HepG2 (cell line): ENCODE results near the gene MIEF1. TPM values are rescaled to one million over a fixed set of nuclear protein-coding genes. Genes with fewer than 3 reads are reported as not detected.
A peak's percentile ranks its signal among the peaks of the same experiment; 100 is the strongest.

Experiments
- ATAC-seq: fragments of 200-7000 bp; cut with Tn5 transposase; 3 replicates; pipeline ENCODE4 v1.9.1; 2020; ENCODE audit warnings: mild to moderate bottlenecking, moderate library complexity
- BruUV-seq: library from RNA; stranded (reverse); fragments of 400-500 nt; replicated peaks from 2 replicates; lab custom pipeline; 2021; lab: Mats Ljungman, UMichigan
- CTCF ChIA-PET: fragments of 300-600 bp; formaldehyde crosslinking; extraction: SDS; loops from one replicate; lab custom pipeline; 2021; ENCODE audit warnings: low total read pairs, inconsistent platforms, low intra/inter-chr PET ratio; lab: Yijun Ruan, JAX
- POLR2A ChIA-PET: fragments of 350-600 bp; sonication (Branson Sonifier 250); formaldehyde crosslinking; loops from one replicate; lab custom pipeline; 2020; ENCODE audit warnings: antibody characterized with exemption, inconsistent platforms; lab: Yijun Ruan, JAX
- DNase-seq: peaks from one replicate; pipeline ENCODE4 v3.0.0-alpha.2; 2015; ENCODE audit warnings: low spot score
- FAIRE-seq: peaks from 3 replicates; lab custom pipeline; 2011; peaks lifted over from hg19 to GRCh38; lab: Jason Lieb, UNC
- H2AFZ ChIP-seq: one replicate; pipeline ENCODE4 v1.6.1; 2011; ENCODE audit warnings: low read length, inconsistent platforms
- H3K27ac ChIP-seq: fragments of 300-600 bp; 3 replicates; pipeline ENCODE4 v1.8.0; 2011; ENCODE audit warnings: mixed run types, mild to moderate bottlenecking, mixed read lengths, low read length, inconsistent platforms; ENCODE audit not compliant: insufficient read depth; ENCODE audit errors: extremely low read length
- H3K27me3 ChIP-seq, 2 experiments: fragments of 200-600 bp in 1 of 2; 2 replicates in 1 of 2; 3 replicates in 1 of 2; pipeline versions ENCODE4 v1.6.0 to v1.8.0; 2011; ENCODE audit warnings: low read length in 2 of 2, mild to moderate bottlenecking in 2 of 2, moderate library complexity in 2 of 2, inconsistent platforms in 1 of 2; ENCODE audit not compliant: insufficient read depth in 2 of 2, control insufficient read depth in 1 of 2
- H3K36me3 ChIP-seq, 2 experiments: fragments of 200-600 bp in 1 of 2; replicated peaks in 1 of 2; 2 replicates in 1 of 2; 3 replicates in 1 of 2; pipeline versions ENCODE4 v1.5.1 to v1.8.0; 2011; ENCODE audit warnings: low read length in 2 of 2, inconsistent platforms in 1 of 2; ENCODE audit not compliant: insufficient read depth in 2 of 2, control insufficient read depth in 1 of 2
- H3K4me1 ChIP-seq: 2 replicates; pipeline ENCODE4 v1.5.1; 2012; ENCODE audit warnings: low read length, inconsistent platforms; ENCODE audit not compliant: insufficient read depth
- H3K4me2 ChIP-seq: 2 replicates; pipeline ENCODE4 v1.6.0; 2011; ENCODE audit warnings: low read depth, low read length, inconsistent platforms
- H3K4me3 ChIP-seq, 3 experiments: fragments of 200-600 bp in 1 of 3; sonication (generic), shearing (Covaris generic) in 1 of 3; replicated peaks in 1 of 3; 2 replicates each; pipeline ENCODE4 v1.5.1; 2011 to 2016; ENCODE audit warnings: low read length in 3 of 3, inconsistent platforms in 2 of 3, low read depth in 2 of 3, mild to moderate bottlenecking in 2 of 3, control low read depth in 1 of 3, mixed read lengths in 1 of 3; ENCODE audit not compliant: insufficient read depth in 1 of 3
- H3K79me2 ChIP-seq: one replicate; pipeline ENCODE4 v1.6.1; 2011; ENCODE audit warnings: low read length, inconsistent platforms; ENCODE audit not compliant: insufficient read depth
- H3K9ac ChIP-seq: 2 replicates; pipeline ENCODE4 v1.6.0; 2011; ENCODE audit warnings: mild to moderate bottlenecking, low read depth, low read length, inconsistent platforms; ENCODE audit not compliant: insufficient read depth
- H3K9me3 ChIP-seq: 2 replicates; pipeline ENCODE4 v1.5.1; 2012; ENCODE audit warnings: mild to moderate bottlenecking, low read length
- H4K20me1 ChIP-seq: 2 replicates; pipeline ENCODE4 v1.6.0; 2011; ENCODE audit warnings: inconsistent platforms, mild to moderate bottlenecking, low read length, moderate library complexity; ENCODE audit not compliant: insufficient read depth
- ARID5B ChIP-seq: IDR thresholded peaks from 2 replicates; pipeline ENCODE4 v1.4.0; 2020; ENCODE audit warnings: mild to moderate bottlenecking, missing genetic modification reagents
- ELF4 ChIP-seq: sonication (generic); formaldehyde crosslinking; IDR thresholded peaks from 2 replicates; pipeline ENCODE4 v1.5.0; 2020; ENCODE audit warnings: missing genetic modification reagents, mild to moderate bottlenecking, moderate library complexity, borderline replicate concordance
- GPN1 ChIP-seq: sonication (generic); formaldehyde crosslinking; IDR thresholded peaks from 2 replicates; pipeline ENCODE4 v1.5.1; 2020; ENCODE audit warnings: missing genetic modification reagents, borderline replicate concordance
- POLR2A ChIP-seq, 2 experiments: IDR thresholded peaks; 2 replicates each; pipeline ENCODE4 v1.6.1; 2011; ENCODE audit warnings: low read depth in 2 of 2, low read length in 2 of 2, mild to moderate bottlenecking in 1 of 2, moderate library complexity in 1 of 2; ENCODE audit not compliant: insufficient read depth in 1 of 2
- POLR2AphosphoS5 ChIP-seq: IDR thresholded peaks from 2 replicates; pipeline ENCODE4 v1.6.1; 2012; ENCODE audit warnings: low read depth, low read length
- RBFOX2 ChIP-seq: fragments of 200-400 bp; formaldehyde crosslinking; IDR thresholded peaks from 2 replicates; pipeline ENCODE4 v1.6.1; 2017; ENCODE audit warnings: low read depth, mild to moderate bottlenecking, low read length
- SPEN ChIP-seq: sonication (generic); formaldehyde crosslinking; IDR thresholded peaks from 2 replicates; pipeline ENCODE4 v1.5.1; 2020; ENCODE audit warnings: low read depth, mild to moderate bottlenecking, missing genetic modification reagents
- SSRP1 ChIP-seq: IDR thresholded peaks from 2 replicates; pipeline ENCODE4 v1.6.1; 2016; ENCODE audit warnings: control low read depth
- ZNF468 ChIP-seq: sonication (generic); formaldehyde crosslinking; IDR thresholded peaks from 2 replicates; pipeline ENCODE4 v1.8.0; 2022; ENCODE audit warnings: mild to moderate bottlenecking, moderate library complexity, missing genetic modification reagents
- ZNF570 ChIP-seq: sonication (generic); formaldehyde crosslinking; IDR thresholded peaks from 2 replicates; pipeline ENCODE4 v1.4.0; 2020; ENCODE audit warnings: mild to moderate bottlenecking, missing genetic modification reagents, borderline replicate concordance
- WGBS: methylation state at CpG from one replicate; pipeline ENCODE4 v1.1.6; 2017; ENCODE audit warnings: low lambda C conversion rate; 5-methylcytosine and 5-hydroxymethylcytosine counted together
- in situ Hi-C: cut with HindIII; loops from 2 replicates; pipeline ENCODE4 v1.10.0; 2017; ENCODE audit warnings: low pct_unique_long_range_greater_than_20kb; ENCODE audit not compliant: extremely low pct_ligation_motif_present
- intact Hi-C: fragments of 100-400 bp; cut with micrococcal nuclease; formaldehyde crosslinking; loops from one replicate; pipeline ENCODE4 v1.10.0; 2022; ENCODE audit not compliant: unreplicated experiment
- polyA plus RNA-seq, 8 experiments: library from polyadenylated mRNA; depleted of rRNA in 3 of 8; stranded (reverse) in 7 of 8; unstranded in 1 of 8; fragments of >200 nt; fragmentation: Illumina TruSeq in 4 of 8; extraction: Trizol in 4 of 8; gene quantifications; 2 replicates each; pipeline versions ENCODE4 v1.2.1 to v1.2.3, GENCODE V29; 2011 to 2016; ENCODE audit warnings: low read depth in 4 of 8, missing spikeins in 1 of 8, mixed read lengths in 1 of 8; ENCODE audit not compliant: insufficient read depth in 1 of 8
- total RNA-seq, 5 experiments: library from RNA; depleted of rRNA; stranded (reverse); fragments of >200 nt; fragmentation: Illumina TruSeq; extraction: Trizol; gene quantifications; 2 replicates each; pipeline ENCODE4 v1.2.3, GENCODE V29; 2016; ENCODE audit warnings: low read depth in 1 of 5

MIEF1 gene
- total and polyA plus RNA-seq, 2 of the 13 experiments (the other 11 are each of a cell fraction or from before 2014, with no cell fraction given) = 21.7 to 34.8 TPM

GRCh38 chr22:39517470-39517869 is 15.4 kb downstream of the MIEF1 start:
- Histone ChIP-seq H4K20me1 (peaks cover 35% of the 10 kb centered on the region), H3K4me3 (no peak overlapping the region), H3K9ac (no peak overlapping the region), H3K27me3 (no peaks in the 10 kb centered on the region; a peak in 1 of 5 replicates), H3K9me3 (no peaks in the 10 kb centered on the region), H3K27ac (no peak overlapping the region), H3K4me2 (no peak overlapping the region), H3K79me2 (peaks cover 35% of the 10 kb centered on the region), H3K4me1 (peaks cover 31% of the 10 kb centered on the region), H2AFZ (no peak overlapping the region), H3K36me3 (peaks cover 26 to 51% of the 10 kb centered on the region in 2 experiments)
- WGBS = 79% methylated on average over 3 of the region's 3 CpGs
- FAIRE-seq = no peak
- no peak for ATAC-seq
- ChIA-PET CTCF (no interaction called here), POLR2A (interaction anchor here (0.7 to 4.2 kb wide), 5 partner anchors 10 to 19 kb away, joined by 3 to 32 read pairs (median 3); partner anchors contain the start of gene MIEF1)
- TF ChIP-seq ELF4 (CRISPR knock-in tag) (no peak), RBFOX2 (0 out of 2 replicates have a peak, but pooled peaks have one; percentile 17), SPEN (CRISPR knock-in tag) (no peak), ARID5B (CRISPR knock-in tag) (no peak), ZNF570 (CRISPR knock-in tag) (no peak), SSRP1 (CRISPR knock-in tag) (0 out of 2 replicates have a peak, but pooled peaks have one; percentile 48), POLR2A (IDR thresholded peaks at IDR 0.05; ENCODE audit: insufficient read depth in 1 of 2, low read depth in 2 of 2, low read length in 2 of 2) (peak in 1 of 2 experiments; percentile 28; a peak in 1 of 4 replicates), GPN1 (no peak), POLR2AphosphoS5 (peak; percentile 11; the same call in 1 of the 2 replicates), ZNF468 (CRISPR knock-in tag) (no peak)
- DNase-seq = no peak
- in situ Hi-C loops (no loop called here), intact Hi-C loops (no loop called here)
- no TSS peak for BruUV-seq
